K562 (cell line): ENCODE results near the gene KISS1R. TPM values are rescaled to one million over a fixed set of nuclear protein-coding genes. Genes with fewer than 3 reads are reported as not detected.

Experiments used
- ATAC-seq: fragments of 200-7000 bp; cut with Tn5 transposase; 3 replicates; pipeline ENCODE4 v1.9.1; 2020; ENCODE audit warnings: moderate library complexity
- BruUV-seq: library from RNA; stranded (reverse); fragments of 400-500 nt; replicated peaks from 2 replicates; lab custom pipeline; 2021; lab: Mats Ljungman, UMichigan
- CTCF ChIA-PET: fragments of 300-600 bp; formaldehyde crosslinking; extraction: SDS; loops from one replicate; lab custom pipeline; 2021; ENCODE audit warnings: low intra/inter-chr PET ratio; lab: Yijun Ruan, JAX
- POLR2A ChIA-PET: fragments of 300-600, 350-650 bp; sonication (Branson Sonifier 250); formaldehyde crosslinking; extraction: SDS; loops from one replicate; lab custom pipeline; 2021; ENCODE audit warnings: antibody characterized with exemption, inconsistent platforms; lab: Yijun Ruan, JAX
- DNase-seq, 4 experiments: peaks; one replicate each; pipeline versions ENCODE4 v3.0.0 to v3.0.0-alpha.2; 2011 to 2018; ENCODE audit warnings: low spot score in 3 of 4, mixed read lengths in 3 of 4; ENCODE audit errors: extremely low read depth in 1 of 4
- FAIRE-seq: peaks from 2 replicates; lab custom pipeline; 2011; peaks lifted over from hg19 to GRCh38; lab: Jason Lieb, UNC
- H2AFZ ChIP-seq: 2 replicates; pipeline ENCODE4 v1.6.0; 2011; ENCODE audit warnings: low read depth, low read length, control low read depth, inconsistent platforms
- H3K27ac ChIP-seq: fragments of 200-600 bp; 3 replicates; pipeline ENCODE4 v1.8.0; 2011; ENCODE audit warnings: low read depth, mild to moderate bottlenecking, control low read depth, inconsistent platforms, low read length, moderate library complexity, mixed read lengths; ENCODE audit errors: extremely low read depth
- H3K27me3 ChIP-seq, 2 experiments: fragments of 300-600 bp in 1 of 2; 2 replicates in 1 of 2; 3 replicates in 1 of 2; pipeline versions ENCODE4 v1.6.0 to v1.8.0; 2011; ENCODE audit warnings: inconsistent platforms in 2 of 2, low read length in 2 of 2, mild to moderate bottlenecking in 1 of 2, mixed read lengths in 1 of 2, moderate library complexity in 1 of 2; ENCODE audit not compliant: control insufficient read depth in 2 of 2, insufficient read depth in 2 of 2
- H3K36me3 ChIP-seq: fragments of 300-600 bp; 3 replicates; pipeline ENCODE4 v1.8.0; 2011; ENCODE audit warnings: mild to moderate bottlenecking, low read length, inconsistent platforms; ENCODE audit not compliant: control insufficient read depth, insufficient read depth
- H3K4me1 ChIP-seq, 2 experiments: fragments of 200-600 bp in 1 of 2; replicated peaks in 1 of 2; 2 replicates in 1 of 2; 3 replicates in 1 of 2; pipeline versions ENCODE4 v1.5.1 to v1.8.0; 2011; ENCODE audit warnings: inconsistent platforms in 2 of 2, low read length in 2 of 2, mild to moderate bottlenecking in 1 of 2, mixed read lengths in 1 of 2, moderate library complexity in 1 of 2; ENCODE audit not compliant: control insufficient read depth in 2 of 2, insufficient read depth in 2 of 2
- H3K4me2 ChIP-seq: 2 replicates; pipeline ENCODE4 v1.6.1; 2011; ENCODE audit warnings: low read length, control low read depth, inconsistent platforms, mixed read lengths; ENCODE audit not compliant: insufficient read depth
- H3K4me3 ChIP-seq: fragments of 200-600 bp; sonication (generic), shearing (Covaris generic); 2 replicates; pipeline ENCODE4 v1.5.1; 2016; ENCODE audit warnings: control low read depth, inconsistent platforms
- H3K79me2 ChIP-seq: fragments of 200-600 bp; 3 replicates; pipeline ENCODE4 v1.8.0; 2011; ENCODE audit warnings: low read length, inconsistent platforms; ENCODE audit not compliant: control insufficient read depth, insufficient read depth
- H3K9ac ChIP-seq, 2 experiments: 2 replicates each; pipeline versions ENCODE4 v1.6.0 to v1.6.1; 2011; ENCODE audit warnings: low read depth in 2 of 2, low read length in 2 of 2, control low read depth in 1 of 2, inconsistent platforms in 1 of 2, mild to moderate bottlenecking in 1 of 2, mixed read lengths in 1 of 2; ENCODE audit not compliant: insufficient read depth in 1 of 2
- H3K9me1 ChIP-seq: one replicate; pipeline ENCODE4 v1.6.0; 2011; ENCODE audit warnings: inconsistent platforms, mild to moderate bottlenecking, low read length, moderate library complexity; ENCODE audit not compliant: control insufficient read depth, insufficient read depth
- H3K9me3 ChIP-seq: replicated peaks from 2 replicates; pipeline ENCODE4 v1.5.1; 2011; ENCODE audit warnings: low read depth, low read length, inconsistent platforms; ENCODE audit not compliant: control insufficient read depth, insufficient read depth
- H4K20me1 ChIP-seq: replicated peaks from 2 replicates; pipeline ENCODE4 v1.6.1; 2011; ENCODE audit warnings: low read length, inconsistent platforms, mixed read lengths; ENCODE audit not compliant: control insufficient read depth, insufficient read depth
- HBP1 ChIP-seq: fragments of 450-650 bp; formaldehyde crosslinking; IDR thresholded peaks from 2 replicates; pipeline ENCODE4 v1.4.0; 2022; ENCODE audit warnings: missing genetic modification characterization
- HNRNPLL ChIP-seq: fragments of 200-400 bp; formaldehyde crosslinking; IDR thresholded peaks from 2 replicates; pipeline ENCODE4 v1.6.1; 2017; ENCODE audit warnings: low read length, low read depth, mild to moderate bottlenecking; ENCODE audit not compliant: poor library complexity, severe bottlenecking
- POLR2G ChIP-seq: fragments of 200-400 bp; formaldehyde crosslinking; IDR thresholded peaks from 2 replicates; pipeline ENCODE4 v1.6.1; 2017; ENCODE audit warnings: low read depth, mild to moderate bottlenecking, antibody characterized with exemption, low read length, moderate library complexity
- TFE3 ChIP-seq: fragments of 450-650 bp; formaldehyde crosslinking; IDR thresholded peaks from 2 replicates; pipeline ENCODE4 v1.4.0; 2020; ENCODE audit warnings: mild to moderate bottlenecking, mixed read lengths
- ZNF134 ChIP-seq: fragments of 250-450 bp; sonication (Bioruptor Pico); conservative IDR thresholded peaks from 2 replicates; pipeline ENCODE4 v1.4.0; 2020
- ZNF354B ChIP-seq: fragments of 250-450 bp; sonication (Bioruptor Pico); IDR thresholded peaks from 2 replicates; pipeline ENCODE4 v1.4.0; 2020
- ZNF512 ChIP-seq: IDR thresholded peaks from 2 replicates; pipeline ENCODE4 v1.6.1; 2016; ENCODE audit warnings: missing genetic modification characterization, missing compliant biosample characterization
- ZNF518B ChIP-seq: fragments of 250-450 bp; sonication (Bioruptor Pico); IDR thresholded peaks from 2 replicates; pipeline ENCODE4 v1.5.0; 2021; ENCODE audit warnings: mild to moderate bottlenecking, moderate library complexity
- ZNF551 ChIP-seq: fragments of 250-450 bp; sonication (Bioruptor Pico); IDR thresholded peaks from 2 replicates; pipeline ENCODE4 v1.5.0; 2021; ENCODE audit warnings: mild to moderate bottlenecking, moderate library complexity
- ZNF79 ChIP-seq: fragments of 250-450 bp; sonication (Bioruptor Pico); IDR thresholded peaks from 2 replicates; pipeline ENCODE4 v1.4.0; 2020; ENCODE audit warnings: low read depth, mild to moderate bottlenecking, moderate library complexity
- ZZZ3 ChIP-seq: fragments of 450-650 bp; IDR thresholded peaks from 2 replicates; pipeline ENCODE4 v1.6.1; 2016; ENCODE audit warnings: antibody characterized with exemption, mild to moderate bottlenecking, moderate library complexity
- WGBS: fragments of 100-300 bp; shearing (Covaris generic); methylation state at CpG from one replicate; pipeline ENCODE4 v1.1.6; 2016; ENCODE audit warnings: low coverage, mixed read lengths; ENCODE audit not compliant: insufficient coverage; ENCODE audit errors: missing lambda C conversion rate; 5-methylcytosine and 5-hydroxymethylcytosine counted together
- in situ Hi-C: fragments of 300-500 bp; cut with MboI; formaldehyde crosslinking; loops from 4 replicates; pipeline ENCODE4 v1.15.0; 2018; ENCODE audit warnings: inconsistent platforms, mixed read lengths
- intact Hi-C: fragments of 100-400 bp; cut with micrococcal nuclease; formaldehyde crosslinking; loops from 2 replicates; pipeline ENCODE4 v1.14.2; 2022
- polyA plus RNA-seq, 8 experiments: library from polyadenylated mRNA; depleted of rRNA in 4 of 8; stranded (reverse) in 5 of 8; unstranded in 3 of 8; fragments of >200 nt; fragmentation: Nextera tagmentation in 2 of 8; fragmentation: Illumina TruSeq in 1 of 8; extraction: Ambion mirVana in 2 of 8; extraction: Trizol in 1 of 8; gene quantifications; 2 replicates each; pipeline versions ENCODE4 v1.2.1 to v1.2.3, GENCODE V29; 2011 to 2014; ENCODE audit warnings: inconsistent platforms in 1 of 8, missing spikeins in 1 of 8
- total RNA-seq, 7 experiments: library from RNA; depleted of rRNA in 6 of 7; stranded (reverse); fragments of >200 nt in 6 of 7; fragmentation: Illumina TruSeq in 2 of 7; extraction: Trizol in 2 of 7; gene quantifications; 2 replicates each; pipeline versions ENCODE4 v1.2.1 to v1.2.3, GENCODE V29; 2011 to 2021; ENCODE audit warnings: low replicate concordance in 1 of 7

Gene KISS1R
- total and polyA plus RNA-seq, 9 of the 15 experiments (the other 6 are each of a cell fraction or from before 2014, with no cell fraction given) = 0.37 to 39.4 (median 2.0) TPM

- Histone ChIP-seq H3K4me2 (no peak overlapping the region), H3K79me2 (peaks cover 83% of the 10 kb centered on the region), H3K4me1 (peaks cover 0 to 57% of the 10 kb centered on the region in 2 experiments; a peak in 4 of 5 replicates), H3K9me1 (peaks cover 4% of the 10 kb centered on the region), H3K27ac (no peak overlapping the region), H3K9me3 (no peaks in the 10 kb centered on the region), H3K36me3 (peaks cover 76% of the 10 kb centered on the region; the same call in 2 of the 3 replicates), H3K4me3 (no peak overlapping the region), H3K9ac (peak overlapping the region in 1 of 2 experiments; percentile 35; a peak in 1 of 4 replicates), H3K27me3 (no peaks in the 10 kb centered on the region), H4K20me1 (0 out of 2 replicates have a peak, but pooled peaks cover 3% of the 10 kb centered on the region), H2AFZ (no peak overlapping the region)
- in situ Hi-C loops (no loop called here), intact Hi-C loops (no loop called here)
- DNase-seq = no peak
- no peak for FAIRE-seq
- no peak for ATAC-seq
- TF ChIP-seq HNRNPLL (no peak), ZZZ3 (no peak), HBP1 (no peak), ZNF79 (CRISPR knock-in tag) (no peak), TFE3 (CRISPR knock-in tag) (peak; percentile 55), ZNF512 (no peak), ZNF134 (CRISPR knock-in tag) (no peak), ZNF551 (CRISPR knock-in tag) (no peak), ZNF518B (CRISPR knock-in tag) (no peak), POLR2G (0 out of 2 replicates have a peak, but pooled peaks have one; percentile 28), ZNF354B (no peak)
- no TSS peak for BruUV-seq
- CTCF ChIA-PET = no interaction called here
- 93% methylated on average over 19 of the region's 23 CpGs for WGBS
- POLR2A ChIA-PET = interaction anchor here (0.6 to 1.3 kb wide), 5 partner anchors 10 to 582 kb away, joined by 3 to 4 read pairs (median 3); no protein-coding TSS in a partner anchor
Measured at GRCh38 chr19:938233-938923, 21.2 kb downstream of the KISS1R start.
